ES-I3 (cell line): Measurements from ENCODE around the gene PRELP.
"Not testable (repeated sequence)": the region's sequence is repeated elsewhere in the genome, so short reads cannot be mapped to it uniquely, and the experiment has no call there.

Source experiments
- H3K36me3 ChIP-seq: 2 replicates; pipeline ENCODE4 v1.6.1; 2013; ENCODE audit warnings: mild to moderate bottlenecking, low read length, control low read depth, moderate library complexity; ENCODE audit not compliant: insufficient read depth
- H3K4me1 ChIP-seq: 2 replicates; pipeline ENCODE4 v1.6.1; 2013; ENCODE audit warnings: mild to moderate bottlenecking, control low read depth, low read length; ENCODE audit not compliant: insufficient read depth
- H3K9ac ChIP-seq: 2 replicates; pipeline ENCODE4 v1.6.1; 2013; ENCODE audit warnings: low read depth, mild to moderate bottlenecking, low read length, moderate library complexity
- H3K9me3 ChIP-seq: 2 replicates; pipeline ENCODE4 v1.6.1; 2013; ENCODE audit warnings: mild to moderate bottlenecking, low read length, moderate library complexity; ENCODE audit not compliant: control insufficient read depth, insufficient read depth

PRELP gene

DNA sequence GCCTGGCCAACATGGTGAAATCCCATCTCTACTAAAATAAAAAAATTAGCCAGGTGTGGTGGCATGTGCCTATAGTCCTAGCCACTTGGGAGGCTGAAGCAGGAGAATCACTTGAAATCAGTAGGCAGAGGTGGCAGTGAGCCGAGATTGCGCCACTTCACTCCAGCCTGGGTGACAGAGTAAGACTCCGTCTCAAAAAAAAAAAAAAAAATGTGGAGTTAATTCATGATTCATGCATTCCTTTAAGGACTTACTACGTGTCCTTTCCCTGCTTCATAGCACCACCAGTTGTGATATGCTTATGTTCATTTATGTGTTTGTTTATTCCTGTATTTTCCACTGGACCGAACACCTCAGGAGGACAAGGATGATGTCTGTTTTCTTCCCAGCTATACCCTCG is 12.7 kb upstream of the PRELP start:
- H3K9ac ChIP-seq, result no peak overlapping the region

DNA sequence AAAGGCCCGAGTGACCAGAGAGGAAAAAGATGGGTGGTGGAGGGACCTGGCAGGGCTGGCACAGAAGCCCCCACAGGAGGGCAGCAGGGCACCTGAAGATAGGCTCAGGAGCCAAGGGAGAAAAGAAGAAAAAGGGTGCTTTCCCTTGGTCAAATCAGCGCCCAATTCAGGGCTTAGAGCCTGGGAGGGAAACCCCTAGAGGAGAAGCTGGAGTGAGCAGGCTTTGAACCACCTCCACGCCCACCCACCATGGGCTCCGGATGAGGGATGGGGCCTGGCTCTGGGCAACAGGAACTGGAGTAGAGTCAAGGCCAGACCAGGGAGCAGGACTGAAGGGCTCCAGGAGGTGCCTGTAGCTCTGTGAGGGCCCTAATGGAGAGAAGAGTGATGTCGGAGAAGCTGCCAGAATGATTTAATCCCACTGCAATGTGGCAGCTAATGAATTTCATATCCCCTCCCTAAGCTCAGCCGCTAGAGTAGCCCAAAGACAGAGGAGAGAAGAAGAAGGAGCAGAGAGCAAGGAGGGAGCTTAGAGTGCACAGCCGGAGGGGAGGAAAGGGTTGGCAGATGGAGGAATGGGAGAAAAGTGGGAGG is 12.0 kb upstream of the PRELP start:
- Histone ChIP-seq H3K9ac (no peak overlapping the region), H3K9me3 (no peaks in the 10 kb centered on the region), H3K4me1 (peaks cover 18% of the 10 kb centered on the region; the same call in 1 of the 2 replicates), H3K36me3 (no peaks in the 10 kb centered on the region)

More for the DNA sequence above, 12.7 kb upstream of the PRELP start:
- Histone ChIP-seq H3K9me3 (no peaks in the 10 kb centered on the region), H3K4me1 (peaks cover 18% of the 10 kb centered on the region; the same call in 1 of the 2 replicates), H3K36me3 (no peaks in the 10 kb centered on the region)

DNA sequence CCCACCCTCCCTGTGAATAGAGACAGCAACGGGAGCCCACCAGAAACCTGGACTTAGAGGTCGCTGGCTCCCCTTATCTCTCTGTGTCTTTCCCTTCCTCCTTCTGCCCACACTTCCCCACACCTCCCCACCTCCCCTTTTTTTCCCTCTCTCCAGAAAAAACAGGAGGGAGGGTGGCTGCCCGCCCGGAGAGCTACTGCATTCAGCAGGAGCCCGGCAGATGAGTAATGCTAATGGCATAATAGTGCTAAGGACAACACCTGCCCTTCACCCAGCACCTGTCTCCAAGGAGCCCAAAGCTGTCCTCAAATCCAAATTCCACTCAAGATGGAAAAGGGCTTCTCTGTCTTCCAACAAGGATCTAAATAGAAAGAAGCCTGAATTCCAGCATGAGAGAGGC is 11.4 kb upstream of the PRELP start:
- Histone ChIP-seq H3K9me3 (no peaks in the 10 kb centered on the region), H3K36me3 (no peaks in the 10 kb centered on the region), H3K4me1 (peaks cover 18% of the 10 kb centered on the region; the same call in 1 of the 2 replicates), H3K9ac (no peak overlapping the region)

DNA sequence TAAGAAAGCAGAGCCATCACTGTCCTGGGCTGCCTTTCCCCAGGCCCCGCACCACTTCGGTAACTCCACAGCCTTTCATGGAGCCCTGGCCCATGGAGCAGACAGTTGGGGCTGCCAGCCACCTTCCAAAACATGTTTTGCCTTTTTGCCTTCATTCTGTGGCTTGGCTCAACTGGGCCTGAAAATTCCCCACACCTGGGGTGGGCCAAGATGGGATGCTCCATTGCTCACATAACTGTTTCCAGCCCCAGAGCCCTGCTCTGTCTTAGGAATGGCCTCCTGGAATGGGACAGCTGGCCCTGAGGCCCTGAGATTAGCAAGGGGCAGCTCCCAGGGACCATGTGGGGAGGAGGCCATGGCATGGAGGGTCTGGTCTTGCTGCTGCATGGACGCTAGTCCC is 10.9 kb upstream of the PRELP start:
- Histone ChIP-seq H3K9me3 (no peaks in the 10 kb centered on the region), H3K4me1 (peaks cover 18% of the 10 kb centered on the region; the same call in 1 of the 2 replicates), H3K9ac (no peak overlapping the region), H3K36me3 (no peaks in the 10 kb centered on the region)

DNA sequence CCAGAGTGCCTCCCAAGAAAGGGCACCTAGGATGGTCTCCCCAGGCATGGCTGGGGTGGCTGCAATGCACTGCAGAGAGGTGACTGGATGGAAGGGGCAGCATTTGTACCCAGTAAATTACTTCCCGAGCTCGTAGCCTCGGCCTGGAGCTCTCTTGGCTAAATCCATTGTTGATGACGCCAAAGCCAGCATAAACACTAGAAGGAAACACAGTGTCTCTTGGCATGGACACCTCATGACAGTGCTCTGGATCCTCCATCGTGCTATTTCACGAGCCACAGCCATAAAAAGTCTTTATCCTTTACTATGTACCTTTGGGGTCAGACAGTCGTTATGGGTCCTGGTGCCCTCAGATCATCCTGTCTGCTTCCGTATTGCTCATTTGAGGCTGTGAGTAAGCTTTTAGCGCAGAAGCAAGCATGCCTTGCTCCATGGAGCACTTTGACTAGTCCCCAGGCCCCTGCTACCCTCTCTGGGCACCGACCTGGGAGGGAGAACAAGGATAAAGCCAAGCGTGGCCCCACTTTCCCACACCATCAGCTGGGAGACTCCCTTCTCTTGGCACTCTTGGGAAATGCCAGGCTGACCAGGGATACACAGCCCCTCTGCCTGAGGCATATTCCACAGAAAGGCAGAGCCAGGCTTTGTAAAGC is 10.3 kb upstream of the PRELP start:
- Histone ChIP-seq H3K36me3 (no peaks in the 10 kb centered on the region), H3K4me1 (peaks cover 18% of the 10 kb centered on the region; the same call in 1 of the 2 replicates), H3K9me3 (no peaks in the 10 kb centered on the region), H3K9ac (no peak overlapping the region)

DNA sequence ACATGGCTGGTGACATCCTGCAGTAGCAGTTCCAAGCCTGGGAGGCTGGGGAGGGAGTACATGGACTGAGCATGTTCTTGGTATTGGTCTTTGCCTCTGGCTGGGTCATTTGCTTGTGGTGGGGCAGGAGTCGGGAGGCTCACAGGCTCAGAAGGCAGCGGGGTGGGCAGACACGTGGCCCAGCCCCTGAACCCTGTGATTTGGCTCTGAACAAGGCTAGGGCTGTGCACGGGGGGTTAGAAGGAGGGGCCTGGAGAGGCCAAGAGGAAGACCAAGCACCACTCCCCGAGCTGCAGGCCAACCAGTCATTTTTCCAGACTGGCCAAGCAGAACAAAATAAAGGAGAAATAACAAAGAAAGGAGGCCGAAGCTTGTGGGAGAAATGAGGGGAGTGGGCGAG is 9.7 kb upstream of the PRELP start:
- no peaks in the 10 kb centered on the region for H3K36me3 ChIP-seq
- no peak overlapping the region for H3K9ac ChIP-seq
- no peaks in the 10 kb centered on the region for H3K9me3 ChIP-seq
- H3K4me1 ChIP-seq, result peaks cover 18% of the 10 kb centered on the region; the same call in 1 of the 2 replicates

DNA sequence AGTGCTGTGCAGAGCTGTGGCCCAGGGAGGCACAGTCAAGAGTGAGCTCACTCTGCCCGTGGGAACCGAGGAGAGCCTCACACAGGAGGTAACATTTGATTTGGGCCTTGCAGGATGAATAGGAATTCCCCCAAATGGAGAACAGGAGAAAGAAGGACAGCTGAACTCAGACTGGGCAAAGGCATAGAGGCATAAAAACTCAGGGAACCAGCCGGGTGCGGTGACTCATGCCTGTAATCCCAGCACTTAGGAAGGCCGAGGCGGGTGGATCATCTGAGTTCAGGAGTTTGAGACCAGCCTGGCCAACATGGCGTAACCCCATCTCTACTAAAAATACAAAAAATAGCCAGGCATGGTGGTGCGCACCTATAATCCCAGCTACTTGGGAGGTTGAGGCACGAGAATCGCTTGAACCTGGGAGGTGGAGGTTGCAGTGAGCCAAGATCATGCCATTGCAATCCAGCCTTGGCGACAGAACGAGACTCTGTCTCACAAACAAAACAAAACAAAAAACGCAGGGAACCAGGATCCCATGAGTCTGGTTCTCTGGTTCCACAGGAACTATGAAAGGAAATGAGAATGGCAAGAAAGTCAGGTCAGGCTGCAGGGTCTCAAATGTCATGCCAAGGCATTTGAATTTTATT is 8.6 kb upstream of the PRELP start:
- not testable (repeated sequence) for H3K9ac ChIP-seq, H3K9me3 ChIP-seq, H3K36me3 ChIP-seq
- H3K4me1 ChIP-seq, result peaks cover 16% of the 10 kb centered on the region; the same call in 1 of the 2 replicates

DNA sequence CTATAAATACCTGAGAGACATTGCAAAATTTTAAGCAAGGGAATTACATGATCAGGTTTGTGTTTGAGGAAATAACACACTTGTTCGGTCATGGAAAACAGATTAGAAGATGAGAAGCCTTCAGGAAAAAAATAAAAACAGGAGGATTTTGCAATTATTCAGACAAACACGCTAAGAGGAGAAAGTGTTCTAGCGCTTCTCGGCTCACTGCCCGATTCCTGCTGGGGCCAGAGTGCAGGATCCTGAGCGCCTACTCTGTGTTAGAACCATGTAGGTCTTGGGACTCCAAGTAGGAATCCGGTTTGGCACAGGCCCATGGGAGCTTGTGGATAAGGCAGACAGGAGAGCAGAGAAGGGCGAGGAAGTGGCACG is 8.1 kb upstream of the PRELP start:
- no peak overlapping the region for H3K9ac ChIP-seq
- H3K4me1 ChIP-seq, result peaks cover 16% of the 10 kb centered on the region; the same call in 1 of the 2 replicates
- no peaks in the 10 kb centered on the region for H3K36me3 ChIP-seq
- H3K9me3 ChIP-seq, result no peaks in the 10 kb centered on the region

DNA sequence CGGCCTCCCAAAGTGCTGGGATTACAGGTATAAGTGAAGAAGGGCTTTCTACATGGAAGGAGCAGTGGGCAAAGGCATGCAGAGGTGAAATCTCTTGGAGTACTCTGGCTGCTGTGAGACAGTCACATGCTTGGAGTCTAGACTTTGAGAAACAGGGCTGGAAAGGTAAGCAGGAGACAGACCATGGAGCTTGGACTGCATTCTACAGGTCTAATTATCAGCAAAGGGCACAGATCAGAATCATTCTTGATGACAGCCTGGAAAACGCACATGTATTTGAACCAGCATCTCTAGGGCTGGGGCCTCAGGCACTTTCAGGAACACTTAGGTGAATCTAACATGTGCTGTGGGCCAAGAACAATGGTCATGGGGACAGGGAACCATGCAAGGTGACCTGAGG is 7.3 kb upstream of the PRELP start:
- no peaks in the 10 kb centered on the region for H3K36me3 ChIP-seq
- no peak overlapping the region for H3K9ac ChIP-seq
- peaks cover 16% of the 10 kb centered on the region; the same call in 1 of the 2 replicates for H3K4me1 ChIP-seq
- H3K9me3 ChIP-seq, result no peaks in the 10 kb centered on the region

DNA sequence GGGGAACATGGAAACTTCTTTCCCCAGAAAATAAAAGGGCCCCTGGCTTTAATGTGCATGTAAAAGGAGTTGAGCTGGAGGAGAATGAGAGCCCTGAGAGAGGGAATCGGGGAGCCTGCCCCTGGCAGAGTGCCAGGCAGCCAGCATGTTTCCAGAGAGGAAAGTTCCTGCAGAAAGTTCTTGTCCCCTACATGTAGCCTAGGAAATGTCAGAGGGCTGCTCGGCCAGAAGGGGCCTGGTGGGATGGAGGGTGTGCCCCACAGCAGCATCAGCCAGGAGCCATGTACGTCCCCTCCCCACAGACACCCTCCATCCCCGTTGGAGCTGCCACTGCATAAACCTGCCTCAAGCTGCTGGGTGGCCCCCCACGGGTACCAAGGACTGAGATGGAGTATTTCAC is 5.4 kb upstream of the PRELP start:
- Histone ChIP-seq H3K9ac (no peak overlapping the region), H3K36me3 (no peaks in the 10 kb centered on the region), H3K4me1 (peaks cover 11% of the 10 kb centered on the region; the same call in 1 of the 2 replicates), H3K9me3 (no peaks in the 10 kb centered on the region)

DNA sequence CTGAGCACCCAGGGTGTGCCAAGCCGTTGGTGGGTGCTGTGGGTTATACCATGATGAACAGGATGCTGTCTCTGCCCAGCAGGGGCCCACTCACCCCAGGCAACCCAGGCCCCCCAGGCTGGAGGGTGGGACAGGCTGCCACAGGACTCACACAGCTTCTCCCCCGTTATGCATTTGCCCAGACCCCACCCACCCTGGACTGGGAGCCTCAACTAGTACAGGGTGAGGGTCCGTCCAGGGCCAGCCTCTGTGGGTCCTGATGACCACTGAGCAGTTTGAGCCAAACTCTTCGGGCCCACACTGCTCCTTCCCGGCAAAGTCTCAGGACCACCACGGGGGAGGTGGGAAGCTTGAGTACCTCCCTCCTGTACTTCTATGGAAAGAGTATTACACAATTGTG is 3.8 kb upstream of the PRELP start:
- no peaks in the 10 kb centered on the region for H3K36me3 ChIP-seq
- no peaks in the 10 kb centered on the region for H3K9me3 ChIP-seq
- H3K4me1 ChIP-seq, result peaks cover 10% of the 10 kb centered on the region
- H3K9ac ChIP-seq, result no peak overlapping the region

DNA sequence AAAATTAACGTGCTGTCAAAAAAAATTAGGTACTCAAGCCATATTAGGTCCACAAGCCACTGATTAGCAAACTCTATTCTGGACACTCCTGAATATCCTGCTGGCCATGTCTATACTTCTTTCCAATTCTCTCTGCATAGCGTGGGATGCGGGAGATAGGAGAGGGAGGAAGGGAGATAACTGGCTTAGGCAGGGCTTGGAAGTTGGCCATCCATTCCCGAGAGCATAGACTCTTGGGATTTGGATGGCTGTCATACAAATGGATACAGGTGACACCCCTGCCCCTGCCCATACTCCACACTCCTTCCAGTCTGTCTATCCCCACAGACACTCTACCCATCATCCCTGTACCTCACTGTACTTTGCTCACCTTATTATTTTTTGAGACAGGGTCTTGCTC is 2.3 kb upstream of the PRELP start:
- H3K9ac ChIP-seq, result no peak overlapping the region
- H3K4me1 ChIP-seq, result peaks cover 9% of the 10 kb centered on the region
- no peaks in the 10 kb centered on the region for H3K36me3 ChIP-seq
- no peaks in the 10 kb centered on the region for H3K9me3 ChIP-seq

DNA sequence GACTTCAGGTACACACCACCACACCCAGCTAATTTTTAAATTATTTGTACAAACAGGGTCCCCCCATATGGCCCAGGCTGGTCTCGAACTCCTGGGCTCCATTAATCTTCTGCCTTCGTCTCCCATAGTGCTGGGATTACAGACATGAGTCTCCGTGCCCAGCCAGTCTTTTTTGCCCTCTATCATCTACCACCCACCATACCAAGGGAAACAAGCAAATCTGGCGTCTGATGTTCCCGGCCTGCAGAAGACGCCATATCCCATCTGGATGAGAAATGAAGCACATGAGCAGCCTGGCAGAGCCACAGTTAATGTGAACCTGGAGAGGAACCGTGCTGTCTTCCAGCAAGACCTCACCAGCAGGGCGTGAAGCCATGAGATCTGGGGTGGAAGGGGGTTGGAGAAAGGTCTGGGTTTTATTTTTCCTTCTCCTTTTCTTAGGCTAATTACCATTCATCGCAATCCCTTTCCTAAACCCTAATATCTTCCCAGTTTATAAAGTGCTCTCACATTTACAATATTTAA is 1.8 kb upstream of the PRELP start:
- H3K36me3 ChIP-seq, result no peaks in the 10 kb centered on the region
- no peak overlapping the region for H3K9ac ChIP-seq
- no peaks in the 10 kb centered on the region for H3K9me3 ChIP-seq
- peaks cover 9% of the 10 kb centered on the region for H3K4me1 ChIP-seq

DNA sequence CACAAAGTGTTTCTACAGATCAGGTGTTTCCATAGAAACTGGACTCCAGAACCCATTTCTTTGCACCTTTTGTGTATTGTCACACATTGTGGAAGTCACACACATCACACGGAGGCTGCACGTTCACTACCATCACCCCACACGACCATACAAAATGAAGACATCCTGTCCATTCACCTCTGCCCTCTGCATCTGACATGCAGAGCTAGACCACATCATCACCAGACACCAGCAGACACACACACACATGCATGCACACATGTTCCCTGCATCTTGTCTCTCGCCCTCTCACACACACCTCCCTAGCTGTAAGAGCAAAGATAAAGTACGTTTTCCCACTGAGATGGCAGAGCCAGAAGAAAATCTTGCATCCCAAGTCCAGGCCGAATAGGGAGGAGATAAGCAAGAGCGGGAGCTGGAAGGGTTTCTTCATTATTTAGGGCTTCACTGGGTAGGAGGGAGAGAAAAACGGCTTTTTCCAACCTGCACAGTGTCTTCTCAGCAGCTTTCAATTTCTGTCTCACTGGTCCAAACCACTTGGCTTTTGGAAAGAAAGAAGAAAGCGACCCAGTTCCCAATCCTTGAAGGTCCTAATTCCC is 709 bp downstream of the PRELP start:
- Histone ChIP-seq H3K36me3 (no peaks in the 10 kb centered on the region), H3K4me1 (peaks cover 20% of the 10 kb centered on the region), H3K9me3 (no peaks in the 10 kb centered on the region), H3K9ac (no peak overlapping the region)
